ENCODE measurements around the gene AKT3. TPM values are rescaled to one million over a fixed set of nuclear protein-coding genes. Genes with fewer than 3 reads are reported as not detected.

The AKT3 gene
- polyA plus RNA-seq, 2 of the 4 experiments (the other 2 are of a cell fraction), result 18.4 to 43.5 TPM

DNA sequence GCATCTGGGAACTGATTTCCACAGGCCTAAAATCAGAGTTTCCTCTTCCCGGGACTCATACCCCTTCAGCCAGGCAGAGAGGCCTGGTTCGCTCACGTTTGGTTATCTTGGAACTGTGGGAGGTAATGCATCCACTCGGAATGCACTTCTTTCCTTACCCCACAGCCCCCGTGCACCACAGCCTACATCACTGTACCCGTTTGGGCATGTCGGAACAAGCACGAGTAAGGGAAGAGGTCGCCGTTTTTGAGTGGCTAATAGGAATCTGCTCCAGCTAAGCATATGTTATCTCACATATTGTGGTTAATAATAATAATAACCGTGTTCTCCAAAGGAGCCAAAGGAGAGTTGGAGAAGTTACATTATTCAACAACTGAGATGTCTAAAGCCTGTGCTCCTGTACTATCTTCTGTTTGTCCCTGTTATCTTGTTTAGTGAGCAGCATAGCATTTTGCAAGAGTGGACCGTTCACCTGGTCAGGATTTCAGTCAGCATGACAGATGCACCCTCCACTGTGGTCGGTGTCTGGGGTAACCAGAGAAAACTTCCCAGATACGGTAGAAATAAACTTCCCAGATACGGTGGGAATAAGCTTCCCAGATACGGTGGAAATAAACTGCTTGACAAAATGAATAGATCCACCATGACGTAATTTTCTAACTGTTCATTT is 395.6 kb downstream of the AKT3 start:
- 91% methylated on average over 17 of the region's 17 CpGs for WGBS (ENCODE audit: missing lambda C conversion rate)
- H3K4me1 ChIP-seq, result no peaks in the 10 kb centered on the region
- no peak overlapping the region for H3K4me3 ChIP-seq
- TF ChIP-seq, protein P1, sequence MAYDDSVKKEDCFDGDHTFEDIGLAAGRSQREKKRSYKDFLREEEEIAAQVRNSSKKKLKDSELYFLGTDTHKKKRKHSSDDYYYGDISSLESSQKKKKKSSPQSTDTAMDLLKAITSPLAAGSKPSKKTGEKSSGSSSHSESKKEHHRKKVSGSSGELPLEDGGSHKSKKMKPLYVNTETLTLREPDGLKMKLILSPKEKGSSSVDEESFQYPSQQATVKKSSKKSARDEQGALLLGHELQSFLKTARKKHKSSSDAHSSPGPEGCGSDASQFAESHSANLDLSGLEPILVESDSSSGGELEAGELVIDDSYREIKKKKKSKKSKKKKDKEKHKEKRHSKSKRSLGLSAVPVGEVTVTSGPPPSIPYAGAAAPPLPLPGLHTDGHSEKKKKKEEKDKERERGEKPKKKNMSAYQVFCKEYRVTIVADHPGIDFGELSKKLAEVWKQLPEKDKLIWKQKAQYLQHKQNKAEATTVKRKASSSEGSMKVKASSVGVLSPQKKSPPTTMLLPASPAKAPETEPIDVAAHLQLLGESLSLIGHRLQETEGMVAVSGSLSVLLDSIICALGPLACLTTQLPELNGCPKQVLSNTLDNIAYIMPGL (CRISPR knock-in tag; IDR thresholded peaks at IDR 0.05; ENCODE audit: borderline replicate concordance), result no peak
- TF ChIP-seq EHMT2 (IDR thresholded peaks at IDR 0.05; ENCODE audit: low read depth), result no peak
- no peak for TF ChIP-seq MYC (IDR thresholded peaks at IDR 0.05; ENCODE audit: borderline replicate concordance, low read length)
- TF ChIP-seq RCOR1 (IDR thresholded peaks at IDR 0.05; ENCODE audit: low read depth, low read length), result no peak
- TF ChIP-seq, protein P2, sequence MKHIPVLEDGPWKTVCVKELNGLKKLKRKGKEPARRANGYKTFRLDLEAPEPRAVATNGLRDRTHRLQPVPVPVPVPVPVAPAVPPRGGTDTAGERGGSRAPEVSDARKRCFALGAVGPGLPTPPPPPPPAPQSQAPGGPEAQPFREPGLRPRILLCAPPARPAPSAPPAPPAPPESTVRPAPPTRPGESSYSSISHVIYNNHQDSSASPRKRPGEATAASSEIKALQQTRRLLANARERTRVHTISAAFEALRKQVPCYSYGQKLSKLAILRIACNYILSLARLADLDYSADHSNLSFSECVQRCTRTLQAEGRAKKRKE (CRISPR knock-in tag; IDR thresholded peaks at IDR 0.05; ENCODE audit: low read depth), result no peak
- H3K27ac ChIP-seq, result no peak overlapping the region
- DNase-seq (ENCODE audit: low read depth in 1 of 2, low spot score in 1 of 2), result no peak
- FAIRE-seq, result no peak
- no peak for ATAC-seq
- no peaks in the 10 kb centered on the region for H3K9me3 ChIP-seq
- H3K4me2 ChIP-seq, result no peak overlapping the region
- CTCF ChIA-PET, result no interaction called here
- POLR2A ChIA-PET, result no interaction called here

DNA sequence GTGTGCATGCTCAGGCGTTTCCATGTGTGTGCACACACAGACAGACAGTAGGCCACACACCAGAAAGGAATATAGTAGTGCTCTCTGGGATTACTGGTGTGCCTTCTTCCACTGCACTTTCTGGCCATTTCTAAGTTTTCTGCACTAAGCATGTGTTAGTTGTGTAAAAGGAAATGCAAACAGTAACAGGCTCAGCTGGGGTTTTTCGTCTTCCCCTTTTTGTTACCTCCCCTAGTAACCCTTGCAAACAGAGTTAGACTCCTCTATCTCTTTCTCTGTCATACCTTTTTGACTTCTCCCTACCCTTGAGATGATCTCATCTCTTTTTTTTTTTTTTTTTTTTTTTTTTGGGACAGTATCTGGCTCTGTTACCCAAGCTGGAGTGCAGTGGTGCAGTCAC is 398.0 kb downstream of the AKT3 start:
- DNase-seq (ENCODE audit: low read depth in 1 of 2, low spot score in 1 of 2) (no peak), ATAC-seq (no peak), FAIRE-seq (no peak)
- POLR2A ChIA-PET, result interaction anchor here (0.6 kb wide), 1 partner anchor 318 kb away, joined by 5 read pairs; no protein-coding TSS in a partner anchor
- WGBS (ENCODE audit: missing lambda C conversion rate), result 88% methylated on average over 2 of the region's 2 CpGs
- Histone ChIP-seq H3K4me3 (no peak overlapping the region), H3K27ac (no peak overlapping the region), H3K9me3 (no peaks in the 10 kb centered on the region), H3K4me1 (no peaks in the 10 kb centered on the region), H3K4me2 (no peak overlapping the region)
- CTCF ChIA-PET, result no interaction called here
- no peak for TF ChIP-seq NPAS2 (CRISPR knock-in tag; IDR thresholded peaks at IDR 0.05; ENCODE audit: borderline replicate concordance)
- no peak for TF ChIP-seq BHLHE40 (IDR thresholded peaks at IDR 0.05; ENCODE audit: low read depth, low read length)
- TF ChIP-seq CBX2 (IDR thresholded peaks at IDR 0.05; ENCODE audit: borderline replicate concordance, low read depth), result no peak
- TF ChIP-seq, protein P3, sequence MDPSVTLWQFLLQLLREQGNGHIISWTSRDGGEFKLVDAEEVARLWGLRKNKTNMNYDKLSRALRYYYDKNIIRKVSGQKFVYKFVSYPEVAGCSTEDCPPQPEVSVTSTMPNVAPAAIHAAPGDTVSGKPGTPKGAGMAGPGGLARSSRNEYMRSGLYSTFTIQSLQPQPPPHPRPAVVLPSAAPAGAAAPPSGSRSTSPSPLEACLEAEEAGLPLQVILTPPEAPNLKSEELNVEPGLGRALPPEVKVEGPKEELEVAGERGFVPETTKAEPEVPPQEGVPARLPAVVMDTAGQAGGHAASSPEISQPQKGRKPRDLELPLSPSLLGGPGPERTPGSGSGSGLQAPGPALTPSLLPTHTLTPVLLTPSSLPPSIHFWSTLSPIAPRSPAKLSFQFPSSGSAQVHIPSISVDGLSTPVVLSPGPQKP (IDR thresholded peaks at IDR 0.05; ENCODE audit: low read depth, low read length), result no peak
- TF ChIP-seq TP53 (CRISPR knock-in tag; IDR thresholded peaks at IDR 0.05), result no peak
- no peak for TF ChIP-seq EHF (CRISPR knock-in tag; IDR thresholded peaks at IDR 0.05)
- no peak for TF ChIP-seq POLR2A (IDR thresholded peaks at IDR 0.05; ENCODE audit: low read length)
- TF ChIP-seq KDM1A (IDR thresholded peaks at IDR 0.05; ENCODE audit: low read depth), result no peak
- TF ChIP-seq MAFK (IDR thresholded peaks at IDR 0.05; ENCODE audit: partially characterized antibody), result no peak
- TF ChIP-seq CEBPB (IDR thresholded peaks at IDR 0.05), result no peak
- TF ChIP-seq RAD21 (conservative IDR thresholded peaks at IDR 0.05 in 1 of 2, IDR thresholded peaks at IDR 0.05 in 1 of 2), result no peak
- TF ChIP-seq, protein P4, sequence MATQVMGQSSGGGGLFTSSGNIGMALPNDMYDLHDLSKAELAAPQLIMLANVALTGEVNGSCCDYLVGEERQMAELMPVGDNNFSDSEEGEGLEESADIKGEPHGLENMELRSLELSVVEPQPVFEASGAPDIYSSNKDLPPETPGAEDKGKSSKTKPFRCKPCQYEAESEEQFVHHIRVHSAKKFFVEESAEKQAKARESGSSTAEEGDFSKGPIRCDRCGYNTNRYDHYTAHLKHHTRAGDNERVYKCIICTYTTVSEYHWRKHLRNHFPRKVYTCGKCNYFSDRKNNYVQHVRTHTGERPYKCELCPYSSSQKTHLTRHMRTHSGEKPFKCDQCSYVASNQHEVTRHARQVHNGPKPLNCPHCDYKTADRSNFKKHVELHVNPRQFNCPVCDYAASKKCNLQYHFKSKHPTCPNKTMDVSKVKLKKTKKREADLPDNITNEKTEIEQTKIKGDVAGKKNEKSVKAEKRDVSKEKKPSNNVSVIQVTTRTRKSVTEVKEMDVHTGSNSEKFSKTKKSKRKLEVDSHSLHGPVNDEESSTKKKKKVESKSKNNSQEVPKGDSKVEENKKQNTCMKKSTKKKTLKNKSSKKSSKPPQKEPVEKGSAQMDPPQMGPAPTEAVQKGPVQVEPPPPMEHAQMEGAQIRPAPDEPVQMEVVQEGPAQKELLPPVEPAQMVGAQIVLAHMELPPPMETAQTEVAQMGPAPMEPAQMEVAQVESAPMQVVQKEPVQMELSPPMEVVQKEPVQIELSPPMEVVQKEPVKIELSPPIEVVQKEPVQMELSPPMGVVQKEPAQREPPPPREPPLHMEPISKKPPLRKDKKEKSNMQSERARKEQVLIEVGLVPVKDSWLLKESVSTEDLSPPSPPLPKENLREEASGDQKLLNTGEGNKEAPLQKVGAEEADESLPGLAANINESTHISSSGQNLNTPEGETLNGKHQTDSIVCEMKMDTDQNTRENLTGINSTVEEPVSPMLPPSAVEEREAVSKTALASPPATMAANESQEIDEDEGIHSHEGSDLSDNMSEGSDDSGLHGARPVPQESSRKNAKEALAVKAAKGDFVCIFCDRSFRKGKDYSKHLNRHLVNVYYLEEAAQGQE (IDR thresholded peaks at IDR 0.05), result no peak
- TF ChIP-seq, protein P5, sequence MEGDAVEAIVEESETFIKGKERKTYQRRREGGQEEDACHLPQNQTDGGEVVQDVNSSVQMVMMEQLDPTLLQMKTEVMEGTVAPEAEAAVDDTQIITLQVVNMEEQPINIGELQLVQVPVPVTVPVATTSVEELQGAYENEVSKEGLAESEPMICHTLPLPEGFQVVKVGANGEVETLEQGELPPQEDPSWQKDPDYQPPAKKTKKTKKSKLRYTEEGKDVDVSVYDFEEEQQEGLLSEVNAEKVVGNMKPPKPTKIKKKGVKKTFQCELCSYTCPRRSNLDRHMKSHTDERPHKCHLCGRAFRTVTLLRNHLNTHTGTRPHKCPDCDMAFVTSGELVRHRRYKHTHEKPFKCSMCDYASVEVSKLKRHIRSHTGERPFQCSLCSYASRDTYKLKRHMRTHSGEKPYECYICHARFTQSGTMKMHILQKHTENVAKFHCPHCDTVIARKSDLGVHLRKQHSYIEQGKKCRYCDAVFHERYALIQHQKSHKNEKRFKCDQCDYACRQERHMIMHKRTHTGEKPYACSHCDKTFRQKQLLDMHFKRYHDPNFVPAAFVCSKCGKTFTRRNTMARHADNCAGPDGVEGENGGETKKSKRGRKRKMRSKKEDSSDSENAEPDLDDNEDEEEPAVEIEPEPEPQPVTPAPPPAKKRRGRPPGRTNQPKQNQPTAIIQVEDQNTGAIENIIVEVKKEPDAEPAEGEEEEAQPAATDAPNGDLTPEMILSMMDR (IDR thresholded peaks at IDR 0.05), result no peak
- TF ChIP-seq TFCP2L1 (CRISPR knock-in tag; IDR thresholded peaks at IDR 0.05), result no peak
- no peak for TF ChIP-seq CBX8 (IDR thresholded peaks at IDR 0.05)
- no peak for TF ChIP-seq NR3C1 (IDR thresholded peaks at IDR 0.05)
- no peak for TF ChIP-seq POLR2AphosphoS2 (conservative IDR thresholded peaks at IDR 0.05; ENCODE audit: low read length)
- no peak for TF ChIP-seq PHF8 (IDR thresholded peaks at IDR 0.05; ENCODE audit: borderline replicate concordance, low read depth)

Data from A549 (cell line).